GM19099 (cell line): Measurements from ENCODE around the gene MARK2.

Source experiments
- POLR2A ChIP-seq: IDR thresholded peaks from 3 replicates; pipeline ENCODE4 v1.6.1; 2011; ENCODE audit warnings: low read depth; ENCODE audit not compliant: insufficient read length; ENCODE audit errors: extremely low read depth

The MARK2 gene

DNA sequence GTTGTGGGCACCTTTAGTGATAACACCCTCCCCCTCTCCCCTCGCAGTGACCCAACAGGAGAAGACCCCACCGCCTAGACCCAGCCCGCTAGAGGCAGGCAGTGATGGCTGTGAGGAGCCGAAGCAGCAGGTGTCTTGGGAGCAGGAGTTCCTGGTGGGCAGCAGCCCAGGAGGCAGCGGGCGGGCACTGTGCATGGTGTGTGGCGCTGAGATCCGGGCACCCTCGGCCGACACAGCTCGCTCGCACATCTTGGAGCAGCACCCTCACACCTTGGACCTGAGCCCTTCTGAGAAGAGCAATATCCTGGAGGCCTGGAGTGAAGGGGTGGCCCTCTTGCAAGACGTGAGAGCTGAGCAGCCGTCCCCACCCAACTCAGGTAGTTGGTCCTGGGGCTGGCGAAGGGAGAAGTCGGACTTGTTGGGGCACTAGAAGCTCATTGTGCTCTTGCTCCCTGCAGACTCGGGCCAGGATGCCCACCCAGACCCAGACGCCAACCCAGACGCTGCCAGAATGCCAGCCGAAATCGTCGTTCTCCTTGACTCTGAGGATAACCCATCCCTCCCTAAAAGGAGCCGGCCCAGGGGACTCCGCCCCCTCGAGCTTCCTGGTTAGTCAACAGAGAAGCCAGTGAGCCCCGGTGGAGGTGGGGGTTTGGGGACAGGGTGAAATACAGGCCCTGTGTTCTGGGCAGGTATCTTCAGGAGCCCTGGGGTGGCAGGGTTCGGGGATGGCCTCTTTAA is 21.0 kb upstream of the MARK2 start:
- no peak for TF ChIP-seq POLR2A

DNA sequence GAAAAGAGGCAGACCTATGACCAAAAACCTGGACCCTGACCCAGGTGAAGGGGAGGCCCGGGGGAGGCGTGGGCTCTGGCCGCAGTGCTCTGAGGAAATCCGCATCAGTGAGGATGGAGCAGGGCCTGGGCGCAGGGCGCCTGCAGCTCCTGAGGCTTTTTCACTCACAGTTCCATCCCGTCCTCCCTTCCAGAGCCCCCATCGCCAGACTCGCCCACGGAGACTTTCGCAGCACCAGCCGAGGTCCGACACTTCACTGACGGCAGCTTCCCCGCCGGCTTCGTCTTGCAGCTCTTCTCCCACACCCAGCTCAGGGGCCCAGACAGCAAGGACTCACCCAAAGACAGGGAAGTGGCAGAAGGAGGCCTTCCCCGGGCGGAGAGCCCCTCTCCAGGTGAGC is 20.3 kb upstream of the MARK2 start:
- TF ChIP-seq POLR2A: no peak

GRCh38 chr11:63821411-63821810 is 17.5 kb upstream of the MARK2 start:
- no peak for TF ChIP-seq POLR2A

- TF ChIP-seq POLR2A: no peak
These were observed 12.3 kb upstream of the MARK2 start for GRCh38 chr11:63826471-63827190.

GRCh38 chr11:63829823-63830489 is 9.0 kb upstream of the MARK2 start:
- TF ChIP-seq POLR2A: no peak

- TF ChIP-seq POLR2A: no peak
These were observed 7.6 kb upstream of the MARK2 start for GRCh38 chr11:63831326-63831725.

DNA sequence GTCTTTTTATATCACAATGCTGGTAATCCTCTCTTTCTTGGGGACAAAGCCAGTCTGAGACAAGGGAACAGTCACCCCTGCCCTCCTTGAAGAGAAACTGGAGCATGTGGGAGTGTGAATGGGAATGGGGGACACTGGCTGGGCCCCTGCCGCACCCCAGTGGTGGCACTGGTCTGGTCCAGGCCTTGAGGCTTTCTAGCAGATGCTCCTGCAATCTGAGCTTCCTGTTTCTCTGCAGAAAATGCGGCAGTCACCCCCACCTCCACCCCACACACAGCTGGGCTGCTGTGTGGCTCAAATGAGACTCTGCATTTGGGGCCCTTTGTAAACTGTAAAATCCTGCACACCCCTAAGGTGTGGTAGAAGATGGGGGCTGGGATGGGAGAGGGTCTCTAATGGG is 6.6 kb upstream of the MARK2 start:
- TF ChIP-seq POLR2A: no peak

DNA sequence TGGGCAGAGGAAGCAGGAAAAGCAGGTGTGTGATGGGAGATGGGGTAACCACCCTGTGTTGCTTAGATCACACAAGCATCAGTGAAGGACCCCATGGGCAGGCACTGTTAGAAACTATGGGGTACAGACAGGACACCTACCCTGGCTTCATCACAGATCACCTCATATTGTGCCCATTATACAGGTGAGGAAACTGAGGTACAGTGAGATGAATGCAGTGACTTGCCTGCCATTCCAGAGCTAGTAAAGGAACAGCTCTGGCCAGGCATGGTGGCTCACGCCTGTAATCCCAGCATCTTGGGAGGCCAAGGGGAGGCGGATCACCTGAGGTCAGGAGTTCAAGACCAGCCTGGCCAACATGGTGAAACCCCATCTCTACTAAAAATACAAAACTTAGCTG is 5.9 kb upstream of the MARK2 start:
- TF ChIP-seq POLR2A: no peak

DNA sequence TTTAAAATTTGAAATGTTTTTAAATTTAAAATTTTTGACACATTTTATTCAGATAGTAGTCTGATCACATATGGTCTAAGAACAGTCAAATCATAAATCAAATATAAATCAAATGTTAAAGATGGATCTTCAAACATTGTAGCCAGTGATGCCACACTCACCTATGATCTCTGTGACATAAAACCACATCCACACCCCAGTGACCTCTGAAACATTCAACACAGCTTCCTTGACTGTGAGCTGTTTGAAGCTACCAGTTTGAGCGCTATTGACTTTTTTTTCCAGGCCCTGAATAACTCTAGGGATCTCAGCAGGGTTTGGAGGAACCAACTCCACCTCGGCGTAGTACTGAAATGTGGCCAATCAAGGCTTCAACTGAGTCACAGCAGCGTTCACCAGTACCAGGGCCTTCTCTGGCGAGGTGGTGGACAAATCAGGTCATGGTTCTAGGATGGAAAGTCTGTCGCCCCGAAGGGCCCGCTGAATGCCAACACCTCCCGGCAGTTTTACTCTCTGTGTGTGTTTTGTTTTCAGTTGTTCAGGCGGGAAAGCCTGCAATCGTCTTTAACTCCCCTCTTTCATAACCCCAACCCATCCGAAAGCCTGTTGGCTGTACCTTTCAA is 4.3 kb upstream of the MARK2 start:
- TF ChIP-seq POLR2A: no peak

GRCh38 chr11:63835158-63835545 is 3.8 kb upstream of the MARK2 start:
- TF ChIP-seq POLR2A: no peak

- TF ChIP-seq POLR2A: no peak
These were observed 1.8 kb upstream of the MARK2 start for GRCh38 chr11:63837027-63837688.

DNA sequence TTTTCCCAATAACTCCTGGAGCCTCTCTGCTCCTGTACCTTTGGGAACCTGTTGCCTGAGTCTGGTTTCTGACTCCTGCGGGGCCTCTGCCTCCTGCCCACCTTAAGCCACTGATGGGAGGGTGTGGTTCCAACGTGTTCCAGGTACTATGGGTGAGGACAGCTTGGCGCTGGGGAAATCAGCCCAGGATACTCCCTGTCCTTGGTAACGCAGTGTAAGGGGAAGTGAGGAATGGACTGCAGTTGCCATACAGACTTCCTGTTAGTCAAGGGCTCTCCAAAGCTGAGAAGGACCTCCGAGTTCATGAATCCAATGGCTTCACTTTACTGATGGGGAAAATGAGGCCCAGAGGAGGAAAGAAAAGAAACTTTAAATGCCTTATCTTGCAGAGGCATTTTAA is 1.2 kb upstream of the MARK2 start:
- no peak for TF ChIP-seq POLR2A

DNA sequence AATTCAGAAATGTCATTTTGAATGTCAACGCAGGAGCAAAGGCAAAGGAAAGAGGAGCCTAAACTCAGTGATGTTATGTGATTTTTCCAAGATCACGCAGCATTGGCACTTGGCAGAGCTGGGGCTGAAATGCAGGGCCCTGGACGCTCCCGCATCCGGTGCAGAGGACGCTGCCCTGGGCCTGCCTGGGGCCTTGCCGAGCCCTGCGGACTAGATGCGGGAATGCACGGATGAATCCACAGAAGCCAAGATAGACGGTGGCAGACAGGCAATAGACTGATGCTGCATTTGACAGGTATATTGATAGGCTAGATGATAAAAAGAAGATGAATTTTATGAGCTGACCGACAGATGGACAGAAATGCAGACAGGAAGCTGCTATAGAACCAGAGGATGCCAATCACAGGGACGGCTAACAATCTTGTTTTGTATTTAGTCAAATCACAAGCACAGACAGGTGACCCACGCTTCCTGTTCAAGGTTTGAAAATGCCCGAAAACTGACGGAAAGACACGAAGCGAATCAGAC is 696 bp upstream of the MARK2 start:
- TF ChIP-seq POLR2A: peak; percentile 22

DNA sequence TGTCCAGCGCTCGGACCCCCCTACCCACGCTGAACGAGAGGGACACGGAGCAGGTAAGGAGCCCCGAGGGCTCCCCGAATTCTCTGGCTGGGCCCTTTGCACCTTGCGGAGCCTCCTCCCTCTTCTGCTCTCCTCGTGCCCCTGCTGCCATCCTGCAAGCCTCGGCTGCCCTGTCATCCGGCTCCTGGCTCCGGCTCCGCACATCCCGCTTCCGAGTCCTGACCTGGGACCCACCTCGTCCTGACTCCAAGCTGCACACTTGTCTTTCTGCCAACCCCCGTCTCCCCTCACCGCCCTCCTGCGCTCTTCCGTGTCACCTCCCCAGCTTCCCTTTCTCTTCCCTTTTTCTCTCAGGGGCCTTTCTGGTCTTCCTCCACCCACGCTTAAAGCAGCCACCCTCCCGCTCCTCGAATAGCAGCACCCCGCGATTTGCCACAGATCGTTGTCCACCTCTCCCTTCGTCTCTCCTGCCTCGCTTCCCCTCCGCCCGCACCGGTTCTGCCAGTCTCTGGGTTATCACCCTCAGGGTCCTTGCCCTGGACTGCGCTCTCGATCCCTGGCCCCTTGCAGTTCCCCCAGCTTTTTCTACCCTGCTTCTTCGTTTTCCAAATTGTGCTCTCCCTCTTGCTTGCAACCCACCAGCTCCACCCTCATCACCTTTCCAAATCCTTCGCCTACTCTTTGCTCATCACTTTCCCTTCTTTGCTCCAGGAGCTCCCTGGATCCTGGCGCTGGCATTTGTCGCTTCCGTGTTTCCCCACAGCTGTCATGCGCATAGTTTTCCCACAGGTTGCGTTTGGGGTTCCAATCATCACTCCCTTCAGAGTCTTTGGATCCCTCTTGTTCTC is 822 bp downstream of the MARK2 start:
- TF ChIP-seq POLR2A: peak; percentile 39
